Mucosa of descending colon (tissue), 3 donors: Measurements from ENCODE around the gene EHMT2. TPM values are rescaled to one million over a fixed set of nuclear protein-coding genes. Genes with fewer than 3 reads are reported as not detected.
"Not testable (repeated sequence)": the region's sequence is repeated elsewhere in the genome, so short reads cannot be mapped to it uniquely, and the experiment has no call there.

Experiments used
- ATAC-seq: fragments of 200-7000 bp; cut with Tn5 transposase; one replicate; pipeline ENCODE4 v1.9.1; 2020; ENCODE audit warnings: mild to moderate bottlenecking, moderate library complexity
- DNase-seq, 3 donors: peaks; one replicate each; pipeline ENCODE4 v3.0.0-alpha.2; 2020
- H3K36me3 ChIP-seq: fragments of 200-600 bp; one replicate; pipeline ENCODE4 v1.8.0; 2021; ENCODE audit warnings: low read depth, mild to moderate bottlenecking
- H3K4me1 ChIP-seq: fragments of 200-600 bp; one replicate; pipeline ENCODE4 v1.8.0; 2021; ENCODE audit warnings: low read depth, mild to moderate bottlenecking
- H3K4me3 ChIP-seq: fragments of 200-600 bp; one replicate; pipeline ENCODE4 v1.8.0; 2021; ENCODE audit warnings: mild to moderate bottlenecking
- H3K9me3 ChIP-seq: fragments of 200-600 bp; one replicate; pipeline ENCODE4 v1.8.0; 2021; ENCODE audit warnings: mild to moderate bottlenecking
- intact Hi-C, 2 donors: fragments of 100-400 bp; cut with DNase I in 1 of 2; cut with micrococcal nuclease in 1 of 2; formaldehyde crosslinking; loops; one replicate each; pipeline versions ENCODE4 v1.11.0 to v1.11.1; 2022; cut with DNase I, micrococcal nuclease
- total RNA-seq, 3 donors: library from RNA; stranded (reverse); fragmentation: NEBNext Ultra II Directional in 2 of 3; extraction: Animal tissue kit (Norgen Biotek cat#: 25700) in 2 of 3; gene quantifications; one replicate each; pipeline versions ENCODE4 v1.2.1 to v1.2.4, GENCODE V29; 2021 to 2023
- TF ChIP-seq, protein P1 (sequence below): fragments of 200-600 bp; IDR thresholded peaks from one replicate; pipeline ENCODE4 v1.8.0; 2022; ENCODE audit warnings: antibody characterized with exemption, mild to moderate bottlenecking
- donor health status: DM: no; HTN: no; CAD: no; lungs with moderate emphysema.
- donor health status: DM: no; HTN: no; CAD: no.
- donor health status: DM: no; HTN: yes; CAD: no.

The EHMT2 gene
- total RNA-seq, 3 donors from 2014 or later, result 29.6 to 50.1 (median 36.4) TPM

- DNase-seq (no peak), ATAC-seq (no peak)
- H3K4me1 ChIP-seq, result peaks cover 4% of the 10 kb centered on the region
- no peaks in the 10 kb centered on the region for H3K36me3 ChIP-seq
- no peaks in the 10 kb centered on the region for H3K9me3 ChIP-seq
- H3K4me3 ChIP-seq, result no peak overlapping the region
- TF ChIP-seq, protein P1, sequence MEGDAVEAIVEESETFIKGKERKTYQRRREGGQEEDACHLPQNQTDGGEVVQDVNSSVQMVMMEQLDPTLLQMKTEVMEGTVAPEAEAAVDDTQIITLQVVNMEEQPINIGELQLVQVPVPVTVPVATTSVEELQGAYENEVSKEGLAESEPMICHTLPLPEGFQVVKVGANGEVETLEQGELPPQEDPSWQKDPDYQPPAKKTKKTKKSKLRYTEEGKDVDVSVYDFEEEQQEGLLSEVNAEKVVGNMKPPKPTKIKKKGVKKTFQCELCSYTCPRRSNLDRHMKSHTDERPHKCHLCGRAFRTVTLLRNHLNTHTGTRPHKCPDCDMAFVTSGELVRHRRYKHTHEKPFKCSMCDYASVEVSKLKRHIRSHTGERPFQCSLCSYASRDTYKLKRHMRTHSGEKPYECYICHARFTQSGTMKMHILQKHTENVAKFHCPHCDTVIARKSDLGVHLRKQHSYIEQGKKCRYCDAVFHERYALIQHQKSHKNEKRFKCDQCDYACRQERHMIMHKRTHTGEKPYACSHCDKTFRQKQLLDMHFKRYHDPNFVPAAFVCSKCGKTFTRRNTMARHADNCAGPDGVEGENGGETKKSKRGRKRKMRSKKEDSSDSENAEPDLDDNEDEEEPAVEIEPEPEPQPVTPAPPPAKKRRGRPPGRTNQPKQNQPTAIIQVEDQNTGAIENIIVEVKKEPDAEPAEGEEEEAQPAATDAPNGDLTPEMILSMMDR, result no peak
- intact Hi-C loops, result no loop called here
Measured at GRCh38 chr6:31858707-31859106, 38.8 kb downstream of the EHMT2 start.

DNA sequence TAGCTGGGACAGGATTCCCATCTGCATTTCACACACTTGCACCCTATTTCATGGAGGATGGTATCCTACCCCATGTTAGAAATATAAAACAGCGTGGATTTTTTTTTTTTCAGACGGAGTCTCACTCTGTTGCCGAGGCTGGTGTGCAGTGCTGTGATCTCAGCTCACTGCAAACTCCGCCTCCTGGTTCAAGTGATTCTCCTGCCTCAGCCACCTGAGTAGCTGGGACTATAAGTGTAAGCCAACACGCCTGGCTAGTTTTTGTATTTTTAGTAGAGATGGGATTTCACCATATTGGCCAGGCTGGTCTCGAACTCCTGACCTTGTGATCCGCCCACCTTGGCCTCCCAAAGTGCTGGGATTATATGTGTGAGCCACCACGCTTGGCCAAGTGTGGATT is 39.7 kb downstream of the EHMT2 start:
- H3K9me3 ChIP-seq, intact Hi-C loops, H3K4me1 ChIP-seq, H3K4me3 ChIP-seq, DNase-seq, H3K36me3 ChIP-seq, ATAC-seq: not testable (repeated sequence)

GRCh38 chr6:31851980-31852718 is 45.3 kb downstream of the EHMT2 start:
- H3K4me3 ChIP-seq, H3K9me3 ChIP-seq, ATAC-seq, DNase-seq, intact Hi-C loops, H3K36me3 ChIP-seq, H3K4me1 ChIP-seq: not testable (repeated sequence)

DNA sequence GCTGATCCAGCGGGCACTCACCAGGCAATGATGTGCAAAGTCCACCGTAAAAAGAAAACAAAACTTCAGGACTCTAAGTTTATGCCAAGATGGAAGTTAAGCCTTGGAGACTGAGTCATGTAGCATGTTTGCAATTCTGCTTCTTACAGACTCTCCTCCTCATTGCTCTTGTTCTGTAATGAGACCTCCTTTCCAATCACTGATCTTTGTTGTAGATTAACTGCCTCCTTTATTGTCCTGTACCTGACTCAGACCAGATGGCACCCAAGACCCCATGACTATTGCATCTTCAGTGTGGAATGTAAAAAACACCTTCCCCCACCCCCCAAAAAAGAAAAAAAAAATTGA is 46.0 kb downstream of the EHMT2 start:
- H3K9me3 ChIP-seq, result no peaks in the 10 kb centered on the region
- no peaks in the 10 kb centered on the region for H3K4me1 ChIP-seq
- H3K36me3 ChIP-seq, result no peaks in the 10 kb centered on the region
- DNase-seq (no peak), ATAC-seq (peak; percentile 19)
- intact Hi-C loops, result no loop called here
- no peak overlapping the region for H3K4me3 ChIP-seq
- TF ChIP-seq, protein P1, result no peak

- intact Hi-C loops, result no loop called here
- ATAC-seq (no peak), DNase-seq (no peak)
- no peaks in the 10 kb centered on the region for H3K4me1 ChIP-seq
- no peaks in the 10 kb centered on the region for H3K9me3 ChIP-seq
- no peaks in the 10 kb centered on the region for H3K36me3 ChIP-seq
- TF ChIP-seq, protein P1, result no peak
- no peak overlapping the region for H3K4me3 ChIP-seq
Measured at GRCh38 chr6:31850765-31851484, 46.6 kb downstream of the EHMT2 start.

DNA sequence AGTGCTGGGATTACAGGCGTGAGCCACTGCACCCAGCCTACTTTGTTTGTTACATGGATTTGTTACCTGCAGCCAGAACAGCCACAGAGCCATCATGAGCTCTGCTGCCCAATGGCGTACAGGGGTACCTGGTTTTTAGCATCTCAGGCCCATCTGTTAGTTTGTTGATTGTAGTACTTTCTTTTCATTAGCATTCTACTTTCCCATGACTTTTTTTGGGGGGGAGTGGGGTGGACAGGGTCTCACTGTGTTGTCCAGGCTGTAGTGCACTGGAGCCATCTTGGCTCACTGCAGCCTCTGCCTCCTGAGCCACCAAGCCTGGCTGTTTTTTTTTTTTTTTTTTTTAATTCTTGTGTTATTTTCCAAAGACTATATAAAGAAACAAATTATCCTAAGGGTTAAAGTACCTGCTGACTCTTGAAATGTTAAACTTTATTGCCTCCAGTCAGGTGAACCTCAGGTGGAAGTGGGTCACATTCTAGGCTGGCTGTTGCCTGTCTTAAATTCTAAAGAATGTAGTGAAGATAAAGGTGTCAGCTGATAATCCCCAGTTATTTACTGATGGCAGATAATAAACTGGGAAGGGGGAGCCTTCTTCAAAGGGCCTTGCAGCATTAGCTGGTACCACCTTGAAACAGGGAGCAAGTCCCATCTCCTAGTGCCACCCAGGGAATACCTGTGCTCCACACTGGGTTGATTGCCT is 50.1 kb downstream of the EHMT2 start:
- Histone ChIP-seq H3K36me3 (no peaks in the 10 kb centered on the region), H3K4me1 (no peaks in the 10 kb centered on the region), H3K4me3 (no peak overlapping the region), H3K9me3 (no peaks in the 10 kb centered on the region)
- TF ChIP-seq, protein P1, result no peak
- intact Hi-C loops, result no loop called here
- DNase-seq (no peak), ATAC-seq (peak; percentile 40)
